Fibroblast of skin of left quadriceps (primary cell): Measurements from ENCODE around the gene MINK1.

ENCODE experiments used
- DNase-seq, 2 experiments: peaks; one replicate each; pipeline ENCODE4 v3.0.0-alpha.2; 2013; ENCODE audit warnings: low read depth in 2 of 2

The MINK1 gene

GRCh38 chr17:4933646-4934045 lies 100.5 kb downstream of the MINK1 start:
- DNase-seq: no peak

- no peak for DNase-seq
These were observed 101.2 kb downstream of the MINK1 start for GRCh38 chr17:4934173-4934979.

GRCh38 chr17:4935650-4936049 lies 102.5 kb downstream of the MINK1 start:
- DNase-seq: no peak

- DNase-seq: no peak
These were observed 103.3 kb downstream of the MINK1 start for GRCh38 chr17:4936436-4936835.

- DNase-seq: no peak
These were observed 104.4 kb downstream of the MINK1 start for GRCh38 chr17:4937553-4937952.

GRCh38 chr17:4938069-4938491 lies 104.9 kb downstream of the MINK1 start:
- DNase-seq: no peak

- no peak for DNase-seq
These were observed 105.8 kb downstream of the MINK1 start for GRCh38 chr17:4938688-4939545.

- DNase-seq: no peak
These were observed 106.3 kb downstream of the MINK1 start for GRCh38 chr17:4939546-4939795.

- DNase-seq: peak; percentile 100
These were observed 106.8 kb downstream of the MINK1 start, which contains the start of the genes RNF167 and SLC25A11 for GRCh38 chr17:4939796-4940554. Gene RNF167, plus strand, starts transcription at chr17:4940268. Its CDS starts 642 bp downstream, at chr17:4940910. Gene SLC25A11, minus strand, starts transcription at chr17:4940046. Its CDS starts 136 bp downstream, at chr17:4939910.

GRCh38 chr17:4940555-4941318 lies 107.6 kb downstream of the MINK1 start:
- DNase-seq: no peak

GRCh38 chr17:4941319-4941610 lies 108.1 kb downstream of the MINK1 start:
- no peak for DNase-seq

- DNase-seq: no peak
These were observed 109.8 kb downstream of the MINK1 start for GRCh38 chr17:4942760-4943508.

- no peak for DNase-seq
These were observed 111.0 kb downstream of the MINK1 start for GRCh38 chr17:4944163-4944553.

- no peak for DNase-seq
These were observed 111.5 kb downstream of the MINK1 start for GRCh38 chr17:4944554-4945175.

GRCh38 chr17:4945176-4945943 lies 112.2 kb downstream of the MINK1 start:
- DNase-seq: peak; percentile 63 to 65

- no peak for DNase-seq
These were observed 112.8 kb downstream of the MINK1 start for GRCh38 chr17:4945944-4946280.

GRCh38 chr17:4946312-4946976 lies 113.3 kb downstream of the MINK1 start:
- DNase-seq: no peak

GRCh38 chr17:4947010-4947410 lies 113.9 kb downstream of the MINK1 start:
- no peak for DNase-seq
